Smooth muscle cell (in vitro differentiated cells): ENCODE results near the gene SEC14L2. TPM values are rescaled to one million over a fixed set of nuclear protein-coding genes. Genes with fewer than 3 reads are reported as not detected.

Experiments used
- DNase-seq: peaks from one replicate; lab custom pipeline; 2025; ENCODE audit not compliant: unreplicated experiment; lab: John Stamatoyannopoulos, UW
- H2AFZ ChIP-seq: fragments of 200-600 bp; sonication (generic); 2 replicates; pipeline ENCODE4 v1.6.0; 2016; ENCODE audit warnings: antibody characterized with exemption, low read depth, mild to moderate bottlenecking
- H3F3A ChIP-seq: fragments of 200-600 bp; sonication (generic); 2 replicates; pipeline ENCODE4 v1.6.0; 2017; ENCODE audit warnings: antibody characterized with exemption, low read depth
- H3K27ac ChIP-seq: fragments of 200-600 bp; sonication (generic); 2 replicates; pipeline ENCODE4 v1.5.1; 2016; ENCODE audit warnings: low read depth, mild to moderate bottlenecking
- H3K27me3 ChIP-seq: fragments of 200-600 bp; sonication (generic); 2 replicates; pipeline ENCODE4 v1.6.1; 2016; ENCODE audit warnings: low read depth, mild to moderate bottlenecking
- H3K36me3 ChIP-seq: fragments of 200-600 bp; sonication (generic); 2 replicates; pipeline ENCODE4 v1.5.1; 2016; ENCODE audit warnings: low read depth
- H3K4me1 ChIP-seq: fragments of 200-600 bp; sonication (generic); 2 replicates; pipeline ENCODE4 v1.5.1; 2016; ENCODE audit warnings: low read depth
- H3K4me2 ChIP-seq: fragments of 200-600 bp; sonication (generic); 2 replicates; pipeline ENCODE4 v1.6.0; 2016; ENCODE audit warnings: mild to moderate bottlenecking
- H3K4me3 ChIP-seq: fragments of 200-600 bp; sonication (generic); 2 replicates; pipeline ENCODE4 v1.5.1; 2016; ENCODE audit warnings: mild to moderate bottlenecking
- H3K79me2 ChIP-seq: fragments of 200-600 bp; sonication (generic); 2 replicates; pipeline ENCODE4 v1.6.0; 2016; ENCODE audit warnings: low read depth, mild to moderate bottlenecking
- H3K9ac ChIP-seq: fragments of 200-600 bp; sonication (generic); 2 replicates; pipeline ENCODE4 v1.6.0; 2016; ENCODE audit warnings: low read depth
- H3K9me3 ChIP-seq: fragments of 200-600 bp; sonication (generic); replicated peaks from 2 replicates; pipeline ENCODE4 v1.5.1; 2016; ENCODE audit warnings: low read depth
- H4K20me1 ChIP-seq: fragments of 200-600 bp; sonication (generic); 2 replicates; pipeline ENCODE4 v1.6.0; 2016; ENCODE audit warnings: low read depth
- CTCF ChIP-seq: fragments of 200-600 bp; sonication (generic); IDR thresholded peaks from 2 replicates; pipeline ENCODE4 v1.5.1; 2017; ENCODE audit warnings: borderline replicate concordance, mild to moderate bottlenecking, antibody characterized with exemption; ENCODE audit not compliant: insufficient read depth, poor library complexity, severe bottlenecking
- WGBS: methylation state at CpG from one replicate; pipeline ENCODE4 v1.1.7; 2016; ENCODE audit warnings: low lambda C conversion rate; 5-methylcytosine and 5-hydroxymethylcytosine counted together
- polyA plus RNA-seq: library from polyadenylated mRNA; unstranded; fragments of >200 nt; fragmentation: Nextera tagmentation; extraction: Ambion mirVana; gene quantifications from 2 replicates; pipeline ENCODE4 v1.2.1, GENCODE V29; 2016
- total RNA-seq: library from RNA; depleted of rRNA; stranded (reverse); fragments of >200 nt; gene quantifications from 2 replicates; pipeline ENCODE4 v1.2.3, GENCODE V29; 2014

SEC14L2 gene
- total and polyA plus RNA-seq, 2 experiments from 2014 or later: 8.2 to 15.1 TPM

- peak overlapping the region; percentile 98 for H3K27ac ChIP-seq
- no peaks in the 10 kb centered on the region for H3K27me3 ChIP-seq
- H4K20me1 ChIP-seq: no peaks in the 10 kb centered on the region
- H3K79me2 ChIP-seq: no peaks in the 10 kb centered on the region
- WGBS: 1% methylated on average over 45 of the region's 45 CpGs
- no peaks in the 10 kb centered on the region for H3K36me3 ChIP-seq
- H3K4me3 ChIP-seq: peak overlapping the region; percentile 57
- peaks cover 20% of the 10 kb centered on the region for H3F3A ChIP-seq
- H3K4me1 ChIP-seq: peaks cover 23% of the 10 kb centered on the region
- no peak for TF ChIP-seq CTCF
- peak overlapping the region; percentile 85 for H3K9ac ChIP-seq
- peak; percentile 63 for DNase-seq
- peak overlapping the region; percentile 83 for H3K4me2 ChIP-seq
- peak overlapping the region; percentile 29 for H2AFZ ChIP-seq
- H3K9me3 ChIP-seq: no peaks in the 10 kb centered on the region
Measured at GRCh38 chr22:30423301-30423958, 26.6 kb downstream of the SEC14L2 start.

- H2AFZ ChIP-seq: peak overlapping the region; percentile 63
- no peak for TF ChIP-seq CTCF
- H4K20me1 ChIP-seq: no peaks in the 10 kb centered on the region
- peak overlapping the region; percentile 98 for H3K27ac ChIP-seq
- no peaks in the 10 kb centered on the region for H3K79me2 ChIP-seq
- H3K4me1 ChIP-seq: peaks cover 23% of the 10 kb centered on the region
- H3K9ac ChIP-seq: peak overlapping the region; percentile 85
- H3K27me3 ChIP-seq: no peaks in the 10 kb centered on the region
- H3K4me2 ChIP-seq: peak overlapping the region; percentile 87
- peaks cover 20% of the 10 kb centered on the region for H3F3A ChIP-seq
- WGBS: 1% methylated on average over 31 of the region's 31 CpGs
- peak; percentile 86 for DNase-seq
- H3K36me3 ChIP-seq: no peaks in the 10 kb centered on the region
- no peaks in the 10 kb centered on the region for H3K9me3 ChIP-seq
- peak overlapping the region; percentile 57 for H3K4me3 ChIP-seq
Measured at GRCh38 chr22:30423959-30424533, 27.2 kb downstream of the SEC14L2 start.

GRCh38 chr22:30424534-30425326 lies 27.9 kb downstream of the SEC14L2 start:
- H2AFZ ChIP-seq: peak overlapping the region; percentile 63
- no peak for TF ChIP-seq CTCF
- no peaks in the 10 kb centered on the region for H4K20me1 ChIP-seq
- peak overlapping the region; percentile 87 for H3K4me2 ChIP-seq
- no peaks in the 10 kb centered on the region for H3K27me3 ChIP-seq
- H3K4me1 ChIP-seq: peaks cover 23% of the 10 kb centered on the region
- H3K27ac ChIP-seq: peak overlapping the region; percentile 98
- H3K79me2 ChIP-seq: no peaks in the 10 kb centered on the region
- peak overlapping the region; percentile 61 for H3K9ac ChIP-seq
- peak overlapping the region; percentile 57 for H3K4me3 ChIP-seq
- no peaks in the 10 kb centered on the region for H3K36me3 ChIP-seq
- no peaks in the 10 kb centered on the region for H3K9me3 ChIP-seq
- peaks cover 20% of the 10 kb centered on the region for H3F3A ChIP-seq
- DNase-seq: no peak
- WGBS: 44% methylated on average over 20 of the region's 20 CpGs
